ENCODE results near the gene ODF2.

The ODF2 gene

DNA sequence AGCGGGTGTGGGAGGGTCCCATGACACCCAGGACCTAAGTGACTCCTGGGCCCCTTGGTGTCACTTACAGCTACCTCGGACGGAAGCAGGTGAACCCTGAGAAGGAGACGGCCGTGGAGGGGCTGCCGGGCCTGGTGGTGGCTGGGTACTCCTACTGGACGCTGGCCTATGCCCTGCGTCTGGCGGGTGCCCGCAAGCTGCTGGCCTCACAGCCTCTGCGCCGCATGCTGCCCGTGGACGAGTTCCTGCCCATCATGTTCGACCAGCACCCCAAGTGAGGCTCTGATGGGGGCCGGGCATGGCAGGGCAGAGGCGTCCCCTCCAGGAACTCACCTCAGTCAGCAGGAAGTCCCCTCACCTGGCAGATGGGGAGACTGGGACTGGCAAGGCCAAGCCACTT lies 21.5 kb upstream of the ODF2 start:
- H3K27me3 ChIP-seq (ENCODE audit: insufficient read depth, low read length), result 0 out of 2 replicates have a peak, but pooled peaks cover 4% of the 10 kb centered on the region
- H3K4me1 ChIP-seq (ENCODE audit: insufficient read depth, low read length, severe bottlenecking), result no peaks in the 10 kb centered on the region
- H3K9me2 ChIP-seq (ENCODE audit: low read depth, low read length), result no peaks in the 10 kb centered on the region
- H3K9ac ChIP-seq (ENCODE audit: low read length), result no peak overlapping the region
- H3K27ac ChIP-seq (ENCODE audit: low read depth, low read length, poor library complexity, severe bottlenecking), result no peak overlapping the region
- no peak overlapping the region for H3K4me3 ChIP-seq (ENCODE audit: low read depth, low read length, poor library complexity, severe bottlenecking)
- H3F3A ChIP-seq (ENCODE audit: insufficient read depth, low read length), result no peaks in the 10 kb centered on the region
- H2AFZ ChIP-seq (ENCODE audit: low read length), result no peak overlapping the region
- H3K79me2 ChIP-seq (ENCODE audit: insufficient read depth, low read length), result no peaks in the 10 kb centered on the region
- TF ChIP-seq EZH2 (IDR thresholded peaks at IDR 0.05; ENCODE audit: borderline replicate concordance, low read length), result no peak
- TF ChIP-seq CTCF (IDR thresholded peaks at IDR 0.05; ENCODE audit: low read length), result no peak
- H4K20me1 ChIP-seq (ENCODE audit: insufficient read depth, low read length), result no peaks in the 10 kb centered on the region
- no peak overlapping the region for H3K4me2 ChIP-seq (ENCODE audit: low read length)
- no peaks in the 10 kb centered on the region for H3K36me3 ChIP-seq (ENCODE audit: insufficient read depth, low read length)
- no peaks in the 10 kb centered on the region for H3K9me3 ChIP-seq (ENCODE audit: low read length)

DNA sequence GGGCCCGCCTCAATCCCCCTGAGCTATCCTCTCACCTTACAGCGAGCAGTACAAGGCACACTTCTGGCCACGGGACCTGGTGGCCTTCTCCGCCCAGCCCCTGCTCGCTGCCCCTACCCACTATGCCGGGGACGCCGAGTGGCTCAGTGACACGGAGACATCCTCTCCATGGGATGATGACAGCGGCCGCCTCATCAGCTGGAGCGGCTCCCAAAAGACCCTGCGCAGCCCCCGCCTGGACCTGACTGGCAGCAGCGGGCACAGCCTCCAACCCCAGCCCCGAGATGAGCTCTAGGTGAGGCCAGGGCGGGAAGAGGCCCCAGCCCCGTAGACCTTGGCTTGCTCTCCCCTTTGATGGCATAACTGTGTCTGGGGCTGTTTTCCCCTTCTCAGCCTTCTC lies 20.2 kb upstream of the ODF2 start:
- Histone ChIP-seq H3F3A (ENCODE audit: insufficient read depth, low read length) (no peaks in the 10 kb centered on the region), H3K4me3 (ENCODE audit: low read depth, low read length, poor library complexity, severe bottlenecking) (no peak overlapping the region), H3K27ac (ENCODE audit: low read depth, low read length, poor library complexity, severe bottlenecking) (no peak overlapping the region), H3K36me3 (ENCODE audit: insufficient read depth, low read length) (no peaks in the 10 kb centered on the region), H3K4me2 (ENCODE audit: low read length) (no peak overlapping the region), H3K9ac (ENCODE audit: low read length) (no peak overlapping the region), H3K9me3 (ENCODE audit: low read length) (no peaks in the 10 kb centered on the region), H3K27me3 (ENCODE audit: insufficient read depth, low read length) (0 out of 2 replicates have a peak, but pooled peaks cover 4% of the 10 kb centered on the region), H2AFZ (ENCODE audit: low read length) (no peak overlapping the region), H3K9me2 (ENCODE audit: low read depth, low read length) (no peaks in the 10 kb centered on the region), H4K20me1 (ENCODE audit: insufficient read depth, low read length) (no peaks in the 10 kb centered on the region), H3K79me2 (ENCODE audit: insufficient read depth, low read length) (no peaks in the 10 kb centered on the region), H3K4me1 (ENCODE audit: insufficient read depth, low read length, severe bottlenecking) (no peaks in the 10 kb centered on the region)
- TF ChIP-seq EZH2 (IDR thresholded peaks at IDR 0.05; ENCODE audit: borderline replicate concordance, low read length) (no peak), CTCF (IDR thresholded peaks at IDR 0.05; ENCODE audit: low read length) (no peak)

- Histone ChIP-seq H3K9me3 (ENCODE audit: low read length) (no peaks in the 10 kb centered on the region), H3K4me3 (ENCODE audit: low read depth, low read length, poor library complexity, severe bottlenecking) (no peak overlapping the region), H3K36me3 (ENCODE audit: insufficient read depth, low read length) (no peaks in the 10 kb centered on the region), H2AFZ (ENCODE audit: low read length) (no peak overlapping the region), H3K9me2 (ENCODE audit: low read depth, low read length) (no peaks in the 10 kb centered on the region), H4K20me1 (ENCODE audit: insufficient read depth, low read length) (no peaks in the 10 kb centered on the region), H3K27ac (ENCODE audit: low read depth, low read length, poor library complexity, severe bottlenecking) (no peak overlapping the region), H3K4me1 (ENCODE audit: insufficient read depth, low read length, severe bottlenecking) (no peaks in the 10 kb centered on the region), H3K4me2 (ENCODE audit: low read length) (no peak overlapping the region), H3K9ac (ENCODE audit: low read length) (no peak overlapping the region), H3F3A (ENCODE audit: insufficient read depth, low read length) (no peaks in the 10 kb centered on the region), H3K79me2 (ENCODE audit: insufficient read depth, low read length) (no peaks in the 10 kb centered on the region), H3K27me3 (ENCODE audit: insufficient read depth, low read length) (no peaks in the 10 kb centered on the region)
- peak; percentile 87 for TF ChIP-seq CTCF (IDR thresholded peaks at IDR 0.05; ENCODE audit: low read length)
- TF ChIP-seq EZH2 (IDR thresholded peaks at IDR 0.05; ENCODE audit: borderline replicate concordance, low read length), result no peak
Observed at GRCh38 chr9:128438343-128439109, 17.3 kb upstream of the ODF2 start.

Measured in OCI-LY1 (cell line).